ENCODE results near the gene RAB5A.

The RAB5A gene

GRCh38 chr3:19959505-19959904 lies 12.6 kb downstream of the RAB5A start:
- CTCF ChIA-PET: no interaction called here
- TF ChIP-seq ARNT (IDR thresholded peaks at IDR 0.05) (no peak), SP1 (IDR thresholded peaks at IDR 0.05) (no peak), SUZ12 (IDR thresholded peaks at IDR 0.05) (no peak), HDGF (IDR thresholded peaks at IDR 0.05; ENCODE audit: borderline replicate concordance) (no peak), L3MBTL2 (conservative IDR thresholded peaks at IDR 0.05) (no peak), CTBP1 (IDR thresholded peaks at IDR 0.05; ENCODE audit: borderline replicate concordance) (no peak), LEF1 (IDR thresholded peaks at IDR 0.05; ENCODE audit: borderline replicate concordance) (no peak), ZNF384 (IDR thresholded peaks at IDR 0.05) (no peak), FOXM1 (IDR thresholded peaks at IDR 0.05; ENCODE audit: borderline replicate concordance) (no peak), FOXA1 (IDR thresholded peaks at IDR 0.05) (no peak), PKNOX1 (IDR thresholded peaks at IDR 0.05) (no peak), FOXK2 (IDR thresholded peaks at IDR 0.05) (no peak), BHLHE40 (IDR thresholded peaks at IDR 0.05; ENCODE audit: borderline replicate concordance) (no peak), NFRKB (IDR thresholded peaks at IDR 0.05) (no peak), ELF4 (IDR thresholded peaks at IDR 0.05) (no peak), TARDBP (IDR thresholded peaks at IDR 0.05) (no peak)
- DNase-seq (ENCODE audit: extremely low spot score): no peak
- POLR2A ChIA-PET: no interaction called here

DNA sequence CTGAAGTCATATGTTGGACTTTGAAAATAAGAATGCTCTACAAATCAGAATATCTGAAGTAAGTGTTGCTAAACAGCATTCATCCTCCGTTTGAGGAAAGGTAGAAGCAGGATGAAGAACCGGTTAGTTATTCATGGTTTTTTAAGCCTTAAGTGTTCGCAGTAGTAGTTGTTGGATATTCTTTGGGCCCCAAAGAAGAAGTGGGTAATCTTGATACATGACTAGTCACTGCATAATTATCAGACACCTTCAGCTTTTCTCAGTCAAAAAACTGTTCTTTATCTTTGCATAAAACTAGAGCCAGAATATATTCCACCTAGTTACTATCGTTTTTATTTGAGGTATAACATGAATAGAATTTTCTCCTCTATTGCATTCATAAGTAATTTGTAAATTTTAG lies 13.8 kb downstream of the RAB5A start:
- DNase-seq (ENCODE audit: extremely low spot score): no peak
- TF ChIP-seq SUZ12 (IDR thresholded peaks at IDR 0.05) (no peak), SP1 (IDR thresholded peaks at IDR 0.05) (no peak), TARDBP (IDR thresholded peaks at IDR 0.05) (no peak), FOXM1 (IDR thresholded peaks at IDR 0.05; ENCODE audit: borderline replicate concordance) (no peak), LEF1 (IDR thresholded peaks at IDR 0.05; ENCODE audit: borderline replicate concordance) (no peak), L3MBTL2 (conservative IDR thresholded peaks at IDR 0.05) (no peak), ZNF384 (IDR thresholded peaks at IDR 0.05) (no peak), CTBP1 (IDR thresholded peaks at IDR 0.05; ENCODE audit: borderline replicate concordance) (no peak), FOXK2 (IDR thresholded peaks at IDR 0.05) (no peak), ARNT (IDR thresholded peaks at IDR 0.05) (no peak), HDGF (IDR thresholded peaks at IDR 0.05; ENCODE audit: borderline replicate concordance) (no peak), NFRKB (IDR thresholded peaks at IDR 0.05) (no peak), PKNOX1 (IDR thresholded peaks at IDR 0.05) (no peak), BHLHE40 (IDR thresholded peaks at IDR 0.05; ENCODE audit: borderline replicate concordance) (no peak), ELF4 (IDR thresholded peaks at IDR 0.05) (no peak), FOXA1 (IDR thresholded peaks at IDR 0.05) (no peak)
- POLR2A ChIA-PET: no interaction called here
- CTCF ChIA-PET: no interaction called here

DNA sequence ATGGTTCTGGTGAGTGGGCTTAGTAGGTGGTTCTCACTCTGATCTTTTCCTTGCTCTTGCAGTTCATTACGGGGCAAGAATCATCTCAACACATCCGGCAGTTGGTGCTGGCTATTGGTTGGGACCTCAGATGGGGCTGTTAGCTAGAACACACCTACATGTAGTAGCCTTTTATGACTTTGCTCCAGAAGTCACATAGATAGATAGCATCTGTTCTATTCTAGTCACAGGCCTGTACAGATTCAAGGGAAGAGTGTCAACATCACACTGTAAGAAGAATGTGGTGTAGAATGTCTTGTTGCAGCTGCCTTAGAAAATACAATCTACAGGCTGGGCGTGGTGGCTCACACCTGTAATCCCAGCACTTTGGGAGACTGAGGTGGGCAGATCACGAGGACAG lies 15.1 kb downstream of the RAB5A start:
- POLR2A ChIA-PET: no interaction called here
- TF ChIP-seq SP1 (IDR thresholded peaks at IDR 0.05): no peak
- TF ChIP-seq ELF4 (IDR thresholded peaks at IDR 0.05): no peak
- DNase-seq (ENCODE audit: extremely low spot score): no peak
- CTCF ChIA-PET: no interaction called here

DNA sequence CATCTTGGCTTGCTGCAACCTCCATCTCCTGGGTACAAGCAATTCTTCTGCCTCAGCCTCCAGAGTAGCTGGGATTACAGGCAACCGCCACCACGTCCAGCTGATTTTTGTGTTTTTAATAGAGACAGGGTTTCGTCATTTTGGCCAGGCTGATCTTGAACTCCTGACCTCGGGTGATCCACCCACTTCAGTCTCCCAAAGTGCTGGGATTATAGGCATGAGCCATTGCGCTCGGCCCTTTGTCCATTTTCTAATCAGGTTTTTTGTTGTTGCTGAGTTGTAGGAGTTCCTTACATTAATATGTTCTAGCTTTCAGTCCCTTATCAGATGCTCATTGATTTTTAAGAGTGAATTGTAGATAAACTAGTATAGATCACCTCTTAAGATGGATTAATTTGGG lies 20.3 kb downstream of the RAB5A start:
- DNase-seq (ENCODE audit: extremely low spot score): no peak
- no peak for TF ChIP-seq ARNT (IDR thresholded peaks at IDR 0.05)
- TF ChIP-seq BHLHE40 (IDR thresholded peaks at IDR 0.05; ENCODE audit: borderline replicate concordance): no peak
- TF ChIP-seq CTBP1 (IDR thresholded peaks at IDR 0.05; ENCODE audit: borderline replicate concordance): no peak
- POLR2A ChIA-PET: no interaction called here
- CTCF ChIA-PET: no interaction called here

GRCh38 chr3:19967812-19968211 lies 20.9 kb downstream of the RAB5A start:
- POLR2A ChIA-PET: no interaction called here
- DNase-seq (ENCODE audit: extremely low spot score): no peak

GRCh38 chr3:19970327-19970726 lies 23.4 kb downstream of the RAB5A start:
- CTCF ChIA-PET: interaction anchor here (0.6 kb wide), 1 partner anchor 19 kb away, joined by 3 read pairs; no protein-coding TSS in a partner anchor
- POLR2A ChIA-PET: no interaction called here
- TF ChIP-seq NFRKB (IDR thresholded peaks at IDR 0.05): no peak
- TF ChIP-seq FOXK2 (IDR thresholded peaks at IDR 0.05): no peak
- TF ChIP-seq L3MBTL2 (conservative IDR thresholded peaks at IDR 0.05): no peak
- no peak for TF ChIP-seq PKNOX1 (IDR thresholded peaks at IDR 0.05)
- TF ChIP-seq SUZ12 (IDR thresholded peaks at IDR 0.05): no peak
- TF ChIP-seq SP1 (IDR thresholded peaks at IDR 0.05): no peak
- TF ChIP-seq BHLHE40 (IDR thresholded peaks at IDR 0.05; ENCODE audit: borderline replicate concordance): no peak
- no peak for TF ChIP-seq LEF1 (IDR thresholded peaks at IDR 0.05; ENCODE audit: borderline replicate concordance)
- no peak for TF ChIP-seq TARDBP (IDR thresholded peaks at IDR 0.05)
- TF ChIP-seq ARNT (IDR thresholded peaks at IDR 0.05): no peak
- no peak for TF ChIP-seq FOXA1 (IDR thresholded peaks at IDR 0.05)
- TF ChIP-seq ELF4 (IDR thresholded peaks at IDR 0.05): no peak
- no peak for TF ChIP-seq CTBP1 (IDR thresholded peaks at IDR 0.05; ENCODE audit: borderline replicate concordance)
- no peak for TF ChIP-seq FOXM1 (IDR thresholded peaks at IDR 0.05; ENCODE audit: borderline replicate concordance)
- no peak for TF ChIP-seq ZNF384 (IDR thresholded peaks at IDR 0.05)
- no peak for TF ChIP-seq HDGF (IDR thresholded peaks at IDR 0.05; ENCODE audit: borderline replicate concordance)
- no peak for DNase-seq (ENCODE audit: extremely low spot score)

More at GRCh38 chr3:19967812-19968211, 20.9 kb downstream of the RAB5A start:
- TF ChIP-seq SP1 (IDR thresholded peaks at IDR 0.05) (no peak), HDGF (IDR thresholded peaks at IDR 0.05; ENCODE audit: borderline replicate concordance) (no peak), PKNOX1 (IDR thresholded peaks at IDR 0.05) (no peak)
- CTCF ChIA-PET: no interaction called here
